ENCODE measurements around the gene SLC17A2. TPM values are rescaled to one million over a fixed set of nuclear protein-coding genes. Genes with fewer than 3 reads are reported as not detected.

The SLC17A2 gene
- total RNA-seq, 1 donor from 2014 or later, result not detected

DNA sequence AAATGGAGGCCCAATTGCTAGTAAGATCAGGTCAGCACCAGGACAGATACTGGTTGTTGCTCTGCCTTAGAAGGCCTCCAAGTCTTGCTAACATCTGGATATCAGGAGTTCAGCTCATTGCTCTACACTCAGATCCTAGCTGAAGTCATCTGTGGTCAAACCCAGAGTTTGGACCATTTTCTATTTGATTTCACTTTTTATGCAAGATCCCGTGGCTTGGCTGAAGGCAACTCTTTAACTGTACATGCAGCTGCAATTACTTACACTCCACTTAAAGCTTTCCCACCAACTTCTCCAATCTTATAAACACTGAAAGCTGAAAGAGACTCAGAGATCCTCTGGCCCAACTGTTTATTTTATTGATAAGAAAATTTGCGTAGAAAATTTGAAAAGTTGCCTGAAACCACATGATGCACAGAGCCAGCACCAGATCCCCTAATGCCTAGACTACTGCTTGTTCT is 2.7 kb downstream of the SLC17A2 start:
- intact Hi-C loops (cut with DNase I), result no loop called here
- DNase-seq (ENCODE audit: low spot score), result no peak

DNA sequence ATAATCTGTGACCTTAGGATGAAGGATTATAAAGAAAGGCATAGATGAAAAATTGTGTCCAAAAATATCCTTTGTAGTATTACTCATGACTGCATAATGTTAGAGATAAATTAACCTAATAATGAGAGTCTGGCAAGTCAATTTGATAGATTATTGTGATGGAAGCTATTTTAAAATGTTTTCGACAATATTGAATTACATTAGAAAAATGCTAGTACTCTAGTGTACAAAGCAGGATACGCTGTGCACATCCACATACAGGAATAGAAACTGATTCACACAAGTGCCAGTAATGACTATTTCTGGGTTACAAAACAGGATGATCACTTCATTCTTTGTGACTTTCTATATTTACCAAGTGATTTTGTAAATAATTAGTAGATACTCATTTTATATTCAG is 3.3 kb downstream of the SLC17A2 start:
- intact Hi-C loops (cut with DNase I), result no loop called here
- no peak for DNase-seq (ENCODE audit: low spot score)

- no peak for DNase-seq (ENCODE audit: low spot score)
- intact Hi-C loops (cut with DNase I), result no loop called here
Observed at GRCh38 chr6:25925876-25926275, 4.6 kb downstream of the SLC17A2 start.

DNA sequence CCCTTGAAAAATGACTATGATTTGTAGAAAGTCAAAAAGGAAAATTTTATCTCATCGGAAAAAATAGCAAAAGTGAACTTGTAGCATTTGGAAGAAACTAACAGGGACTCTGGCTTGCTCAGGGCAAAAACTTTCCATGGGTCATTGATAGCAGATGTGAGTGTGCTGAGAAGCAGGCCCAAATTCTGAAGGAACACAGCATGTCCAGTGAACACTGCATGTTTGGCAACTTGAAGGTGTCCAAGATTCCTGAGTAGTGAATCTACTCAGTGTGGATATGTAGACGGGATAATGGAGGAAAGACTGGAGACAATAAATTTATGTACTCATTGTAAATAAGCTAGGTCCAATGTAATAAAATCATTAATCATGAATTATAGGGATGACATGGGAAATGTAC is 8.2 kb downstream of the SLC17A2 start:
- intact Hi-C loops (cut with DNase I), result no loop called here
- DNase-seq (ENCODE audit: low spot score), result no peak

DNA sequence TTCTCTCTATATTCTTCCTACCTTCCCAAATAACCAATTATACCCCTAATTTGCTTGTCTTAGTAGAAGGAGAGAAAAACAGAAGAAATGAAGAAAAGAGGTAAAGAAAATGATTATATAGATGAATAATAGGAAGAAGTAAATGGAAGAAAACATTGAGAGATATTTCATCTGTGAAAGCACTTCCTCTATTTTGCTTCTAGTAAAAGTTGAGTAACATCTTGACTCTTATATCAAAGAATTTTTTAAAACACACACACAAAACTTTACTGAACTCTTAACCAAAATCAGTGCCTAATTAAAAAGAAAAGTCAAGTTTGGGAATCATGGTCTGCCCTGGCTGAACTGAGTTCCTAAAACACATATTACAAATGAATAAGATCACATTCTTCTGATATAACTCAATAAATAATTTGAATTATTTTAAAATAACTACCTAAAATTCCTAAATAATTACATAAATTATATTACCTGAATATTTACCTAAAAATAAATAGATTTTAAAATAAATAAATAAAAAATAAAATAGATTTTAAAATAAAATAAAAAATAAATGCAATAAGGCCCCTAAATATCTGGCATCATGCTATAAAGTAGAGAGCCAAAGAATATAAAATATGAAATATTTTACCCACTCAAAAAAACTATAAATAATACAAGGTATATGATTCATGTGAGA is 8.8 kb downstream of the SLC17A2 start:
- DNase-seq (ENCODE audit: low spot score), result no peak
- intact Hi-C loops (cut with DNase I), result no loop called here

DNA sequence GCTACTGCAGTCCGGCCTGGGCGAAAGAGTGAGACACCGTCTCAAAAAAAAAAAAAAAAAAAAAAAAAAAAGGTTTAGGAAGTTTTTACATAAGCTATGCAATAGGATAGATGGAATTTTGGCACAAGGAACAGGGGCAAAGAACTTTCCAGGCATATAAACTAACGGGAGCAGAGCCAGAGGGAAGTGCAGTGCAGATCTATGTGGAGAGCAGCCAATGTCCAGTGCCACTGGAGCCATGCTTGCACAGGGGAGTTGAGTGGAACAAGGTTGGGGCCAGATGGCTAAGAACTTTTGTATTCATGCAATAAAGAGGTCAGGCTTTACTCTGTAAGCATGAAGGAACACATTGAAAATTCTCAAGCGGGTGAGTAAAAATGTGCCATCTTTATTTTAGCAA is 10.8 kb downstream of the SLC17A2 start:
- intact Hi-C loops (cut with DNase I), result no loop called here
- no peak for DNase-seq (ENCODE audit: low spot score)

DNA sequence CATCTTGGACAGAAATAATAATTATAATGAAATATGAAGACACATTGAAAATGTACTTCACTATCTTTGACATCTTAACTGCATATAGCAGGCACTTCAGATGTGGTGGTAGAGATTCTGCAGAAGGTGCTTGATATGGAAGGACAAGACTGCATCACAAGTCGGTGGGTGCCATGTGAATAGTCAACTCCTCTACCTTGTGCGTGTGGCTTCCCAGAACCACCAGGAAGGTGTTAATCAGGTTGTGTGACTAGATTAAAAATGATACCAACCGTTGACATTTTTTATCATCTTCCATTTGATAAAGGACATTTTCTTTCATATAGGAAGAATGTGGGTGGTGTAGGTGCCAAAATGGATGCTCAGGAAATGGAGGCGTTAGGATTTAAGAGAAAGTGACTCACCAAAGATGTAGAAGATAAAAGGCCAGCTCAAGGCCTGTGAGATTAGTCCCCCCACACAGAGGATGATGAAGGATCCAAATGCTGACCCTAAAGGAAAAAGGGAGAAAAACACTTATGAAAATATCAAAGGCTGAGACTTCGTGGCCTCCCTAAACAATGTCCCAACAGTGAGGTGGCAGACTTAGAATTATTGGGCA is 12.3 kb downstream of the SLC17A2 start:
- intact Hi-C loops (cut with DNase I), result no loop called here

DNA sequence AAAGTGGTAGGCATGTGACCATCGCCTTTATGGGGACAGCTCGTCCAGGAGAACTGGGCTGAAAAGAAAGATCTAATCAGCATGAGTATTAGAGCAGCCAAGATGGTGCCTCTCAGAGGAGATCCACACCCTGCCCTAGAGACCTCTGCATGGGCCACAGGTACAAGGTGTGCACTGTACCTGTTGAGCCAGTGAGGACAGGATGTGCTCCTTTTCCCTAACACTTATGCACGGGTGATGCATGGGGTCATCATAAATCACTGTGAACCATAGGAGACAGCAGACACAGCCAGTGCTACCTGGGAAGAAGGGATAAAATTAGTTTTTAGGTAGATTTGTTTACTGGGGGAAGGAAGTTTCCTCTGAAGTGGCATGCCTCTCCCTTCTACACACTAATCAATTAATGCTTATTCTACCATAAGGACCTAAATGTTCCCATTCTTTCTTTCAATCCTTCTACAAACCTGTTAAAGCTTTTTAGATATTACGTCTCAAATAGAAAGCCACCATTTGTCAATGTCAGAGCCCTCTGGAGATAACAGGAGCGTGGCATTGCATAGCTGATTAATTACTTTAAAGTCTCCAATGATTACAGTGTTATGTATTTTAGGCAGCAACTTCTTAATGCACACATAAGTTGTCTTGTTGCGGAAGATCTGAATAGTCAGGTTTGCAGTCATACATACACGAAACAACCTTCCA is 13.6 kb downstream of the SLC17A2 start:
- DNase-seq (ENCODE audit: low spot score), result no peak
- intact Hi-C loops (cut with DNase I), result no loop called here

More for the DNA sequence above, 12.3 kb downstream of the SLC17A2 start:
- no peak for DNase-seq (ENCODE audit: low spot score)

- no peak for DNase-seq (ENCODE audit: low spot score)
- intact Hi-C loops (cut with DNase I), result no loop called here
Observed at GRCh38 chr6:25916330-25916729, 14.2 kb downstream of the SLC17A2 start.

DNA sequence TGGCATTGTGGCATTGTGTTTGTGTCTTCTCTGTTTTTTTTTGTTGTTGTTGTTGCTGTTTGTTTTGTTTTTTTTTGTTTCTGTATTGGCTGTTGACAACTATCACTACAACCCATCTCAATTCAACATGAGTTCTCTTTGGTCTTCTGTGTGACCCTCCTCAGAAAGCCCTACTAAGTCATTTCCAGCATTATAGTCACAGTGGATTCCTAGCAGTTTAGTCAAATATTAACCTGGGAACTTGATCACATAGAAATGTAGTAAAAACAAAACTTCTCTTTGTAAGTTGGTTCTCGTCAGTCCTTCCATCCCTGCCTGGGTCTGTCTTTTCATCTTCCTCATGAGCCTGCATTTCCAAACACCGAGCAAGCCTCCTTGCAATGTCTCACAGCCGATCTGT is 16.8 kb downstream of the SLC17A2 start:
- no peak for DNase-seq (ENCODE audit: low spot score)
- intact Hi-C loops (cut with DNase I), result no loop called here

GRCh38 chr6:25911351-25911750 is 19.1 kb downstream of the SLC17A2 start:
- intact Hi-C loops (cut with DNase I), result no loop called here
- DNase-seq (ENCODE audit: low spot score), result no peak

GRCh38 chr6:25907475-25908014 is 22.9 kb downstream of the SLC17A2 start:
- DNase-seq (ENCODE audit: low spot score), result no peak
- intact Hi-C loops (cut with DNase I), result no loop called here

DNA sequence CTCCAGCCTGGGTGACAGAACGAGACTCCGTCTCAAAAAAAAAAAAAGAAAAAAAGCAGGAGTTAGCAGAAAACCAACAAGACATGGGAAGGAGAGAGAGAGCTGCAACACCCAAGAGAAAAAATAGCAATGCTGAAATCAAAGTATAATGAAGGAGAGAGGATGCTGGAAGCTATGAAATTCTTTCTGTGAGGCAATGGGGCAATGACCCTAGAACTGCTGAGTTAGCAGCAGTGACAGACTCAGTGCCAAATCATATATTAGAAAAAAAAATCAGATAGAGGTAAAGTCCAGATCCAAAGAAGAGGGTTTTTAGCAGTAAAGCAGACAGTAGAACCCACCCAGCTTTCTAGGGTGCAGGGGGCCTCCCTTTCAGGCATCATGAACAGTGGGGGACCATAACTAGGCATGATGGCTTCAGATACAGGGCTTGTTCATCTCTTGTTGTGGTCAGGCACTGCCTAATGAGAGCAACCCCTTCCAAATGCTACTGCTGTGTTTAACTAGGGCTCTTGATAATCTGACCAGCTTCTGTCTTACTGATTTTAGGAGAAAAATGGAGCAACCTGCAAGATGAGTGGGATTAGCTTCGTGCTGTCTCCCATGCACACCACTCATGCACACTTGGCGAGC is 26.9 kb downstream of the SLC17A2 start:
- no peak for DNase-seq (ENCODE audit: low spot score)
- intact Hi-C loops (cut with DNase I), result no loop called here

DNA sequence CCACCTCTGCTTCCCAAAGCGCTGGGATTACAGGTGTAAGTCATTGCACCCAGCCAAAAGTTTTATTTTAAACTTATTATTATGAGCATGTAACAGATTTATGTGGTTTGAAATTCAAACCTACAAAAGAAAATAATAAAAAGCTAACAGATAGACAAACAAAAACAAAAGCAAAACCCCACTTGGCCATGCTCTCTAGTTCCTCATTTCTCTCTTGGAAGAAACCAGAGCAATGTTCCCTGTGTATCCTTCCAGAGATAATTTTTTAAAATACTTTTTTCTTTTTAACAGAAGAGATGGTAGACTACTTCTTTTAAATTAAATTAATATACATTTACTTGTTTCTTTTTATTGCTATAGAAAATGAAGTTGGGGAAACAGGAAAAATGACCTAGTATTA is 28.4 kb downstream of the SLC17A2 start:
- intact Hi-C loops (cut with DNase I), result no loop called here
- DNase-seq (ENCODE audit: low spot score), result no peak

DNA sequence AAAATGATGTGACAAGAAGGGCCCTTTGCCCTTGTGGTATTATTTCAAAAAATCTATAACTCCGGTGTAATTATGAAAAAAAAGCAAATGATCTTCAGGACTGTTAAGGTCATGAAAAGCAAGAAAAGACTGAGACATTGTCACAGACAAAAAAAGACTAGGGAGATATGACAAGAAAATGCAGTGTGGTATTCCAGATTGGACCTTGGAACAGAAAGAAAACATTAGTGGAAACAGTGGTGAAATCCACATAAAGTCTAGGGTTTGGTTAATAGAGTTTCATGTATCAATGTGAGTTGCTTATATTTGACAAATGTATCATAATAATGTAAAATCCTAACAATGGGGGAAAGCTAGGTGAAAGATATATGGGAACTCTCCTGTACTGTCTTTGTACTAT is 29.6 kb downstream of the SLC17A2 start:
- intact Hi-C loops (cut with DNase I), result no loop called here
- DNase-seq (ENCODE audit: low spot score), result no peak

- intact Hi-C loops (cut with DNase I), result no loop called here
- no peak for DNase-seq (ENCODE audit: low spot score)
Observed at GRCh38 chr6:25899580-25900408, 30.7 kb downstream of the SLC17A2 start.

DNA sequence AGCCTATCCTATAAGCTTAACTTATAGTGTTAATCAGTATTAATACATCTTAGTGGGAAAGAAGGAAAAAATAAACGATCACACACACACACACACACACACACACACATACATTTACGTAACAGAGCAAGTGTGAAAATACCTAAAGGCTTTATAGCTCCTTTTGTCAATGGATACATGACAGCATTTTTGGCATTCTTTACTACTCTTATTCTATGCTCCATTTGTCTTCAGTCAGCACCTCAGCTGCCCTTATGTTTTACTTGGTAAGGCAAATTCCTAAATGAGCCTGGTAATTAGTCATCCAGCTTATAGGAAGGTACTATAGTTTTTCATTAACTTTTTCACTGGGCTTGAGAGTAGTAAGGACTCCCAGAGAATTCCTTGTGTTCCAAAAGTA is 31.4 kb downstream of the SLC17A2 start:
- DNase-seq (ENCODE audit: low spot score), result no peak

GRCh38 chr6:25898289-25898977 is 32.1 kb downstream of the SLC17A2 start:
- intact Hi-C loops (cut with DNase I), result no loop called here
- DNase-seq (ENCODE audit: low spot score), result no peak

More for the DNA sequence above, 31.4 kb downstream of the SLC17A2 start:
- intact Hi-C loops (cut with DNase I), result no loop called here

GRCh38 chr6:25896252-25896651 is 34.2 kb downstream of the SLC17A2 start:
- intact Hi-C loops (cut with DNase I), result no loop called here

More at GRCh38 chr6:25896252-25896651, 34.2 kb downstream of the SLC17A2 start:
- no peak for DNase-seq (ENCODE audit: low spot score)

Data from cardiac septum (tissue), 1 donor.